ENCODE results near the gene CCDC78.

The CCDC78 gene

DNA sequence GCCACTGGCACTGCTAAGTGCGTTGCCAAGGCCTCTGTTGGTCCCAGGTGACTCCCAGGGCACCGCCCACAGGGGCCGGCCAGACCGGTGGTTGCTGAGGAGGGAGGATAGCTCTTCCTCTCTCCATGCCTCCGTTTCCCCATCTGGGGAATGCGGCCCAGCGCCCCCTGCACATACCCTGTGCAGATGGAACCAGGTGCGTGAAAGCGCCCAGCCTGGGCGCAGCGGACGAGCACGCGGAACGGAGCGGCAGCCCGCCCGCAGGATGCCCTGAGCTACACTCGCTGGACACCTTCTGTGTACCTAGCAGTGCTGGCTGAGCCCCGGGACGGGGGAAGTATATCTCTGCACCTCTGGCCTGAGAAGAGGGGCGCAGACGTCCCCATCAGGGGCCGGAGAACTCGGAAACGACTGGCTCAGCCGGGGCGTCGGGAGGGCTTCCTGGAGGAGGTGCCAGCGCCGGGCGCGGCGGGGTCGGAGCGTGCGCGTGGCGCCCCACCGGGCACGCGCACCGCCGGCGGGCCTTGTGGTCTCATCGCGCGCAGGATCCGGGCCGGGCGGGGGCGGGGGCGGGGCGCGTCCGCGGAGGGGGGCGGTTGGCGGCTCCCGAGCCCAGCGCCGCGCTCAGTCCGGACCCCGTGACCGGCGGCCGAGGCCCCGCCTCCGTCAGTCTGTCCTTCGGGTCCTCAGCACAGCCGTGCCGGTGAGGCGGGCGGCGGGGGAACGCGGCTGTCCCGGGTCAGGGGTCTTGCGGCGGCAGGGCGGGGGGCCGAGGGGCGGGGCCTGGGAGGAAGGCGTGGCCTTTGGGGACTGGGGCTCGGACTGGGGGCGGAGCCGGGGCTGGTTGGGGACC, at the start of gene CCDC78, which contains the start of gene HAGHL:
TSS of gene CCDC78 (minus strand) at position 6 of the 853 bp plus-strand sequence. CDS start 76 bp downstream, outside the sequence.
TSS of gene HAGHL (plus strand) at position 669 of the 853 bp plus-strand sequence. CDS start 404 bp downstream, outside the sequence.
- DNase-seq (ENCODE audit: low spot score), result peak; percentile 41

DNA sequence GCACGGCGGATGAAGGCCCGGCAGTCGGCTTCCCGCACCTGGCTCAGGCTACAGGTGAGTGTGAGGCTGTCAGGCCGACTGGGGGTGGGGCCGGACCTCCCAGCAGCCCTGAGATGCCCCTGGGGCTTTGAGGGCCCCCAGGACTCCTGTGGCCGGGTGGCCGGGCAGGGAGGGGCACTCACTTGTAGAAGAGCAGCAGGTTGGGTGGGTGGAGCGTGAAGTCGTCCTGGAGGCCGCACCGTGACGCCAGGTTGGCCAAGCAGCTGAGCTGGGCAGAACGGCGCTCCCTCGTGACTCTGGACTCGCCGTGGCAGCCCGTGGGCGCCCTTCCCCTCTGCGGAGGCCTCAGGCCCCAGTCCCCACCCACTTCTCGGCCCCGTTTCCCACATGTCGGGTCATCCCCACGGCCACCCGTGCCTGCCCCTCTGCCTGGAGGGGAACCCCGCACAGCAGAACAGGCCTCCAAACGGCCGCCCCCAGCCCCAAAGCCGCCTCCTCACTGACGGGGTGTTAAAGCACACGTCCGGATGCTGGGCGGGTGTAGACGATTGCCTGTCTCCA, 49.1 kb upstream of the CCDC78 start:
- no peak for DNase-seq (ENCODE audit: low spot score)

DNA sequence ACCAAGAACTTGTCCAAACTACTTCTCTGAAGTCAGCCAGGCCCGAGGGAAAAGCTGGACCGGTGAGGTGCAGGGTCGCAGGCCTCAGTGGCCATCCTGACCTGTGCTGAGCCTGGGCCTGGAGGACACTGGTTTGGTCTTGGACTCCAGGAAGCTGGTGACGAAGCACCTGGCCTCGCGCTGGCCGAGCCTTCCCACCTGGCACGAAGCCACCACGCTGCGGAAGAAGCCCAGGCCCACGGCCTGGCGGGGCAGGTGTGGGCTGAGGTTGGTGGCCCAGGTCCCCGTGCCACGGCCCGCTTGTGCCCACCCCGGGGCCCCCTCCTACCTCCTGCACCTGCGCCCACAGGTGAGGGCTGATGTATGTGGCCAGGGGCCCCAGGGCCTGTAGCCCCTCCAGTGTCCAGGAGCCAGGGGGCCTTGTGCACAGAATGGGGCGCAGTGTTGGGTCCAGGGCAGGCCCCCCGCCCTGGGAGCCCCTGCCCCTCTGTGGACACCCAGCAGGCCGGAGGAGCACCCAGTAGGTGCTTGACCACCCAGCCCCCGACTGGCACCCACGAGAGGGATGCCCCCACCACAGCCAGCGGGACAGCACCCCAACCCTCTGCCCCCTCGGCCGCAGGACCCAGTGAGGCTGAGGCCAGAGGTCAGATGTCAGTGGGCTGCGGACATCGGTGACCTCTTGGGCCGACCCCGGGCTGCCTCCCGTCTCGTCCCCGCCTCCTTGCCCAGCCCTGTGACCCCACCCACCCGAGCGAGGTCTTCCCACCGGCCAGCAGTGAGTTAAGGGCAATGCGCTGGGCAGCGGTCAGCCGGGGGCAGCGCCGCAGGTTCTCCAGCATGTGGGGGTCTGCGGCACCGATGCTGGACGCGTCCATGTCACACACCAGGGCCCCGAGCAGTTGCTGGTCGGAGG, 48.1 kb upstream of the CCDC78 start:
- no peak for DNase-seq (ENCODE audit: low spot score)

DNA sequence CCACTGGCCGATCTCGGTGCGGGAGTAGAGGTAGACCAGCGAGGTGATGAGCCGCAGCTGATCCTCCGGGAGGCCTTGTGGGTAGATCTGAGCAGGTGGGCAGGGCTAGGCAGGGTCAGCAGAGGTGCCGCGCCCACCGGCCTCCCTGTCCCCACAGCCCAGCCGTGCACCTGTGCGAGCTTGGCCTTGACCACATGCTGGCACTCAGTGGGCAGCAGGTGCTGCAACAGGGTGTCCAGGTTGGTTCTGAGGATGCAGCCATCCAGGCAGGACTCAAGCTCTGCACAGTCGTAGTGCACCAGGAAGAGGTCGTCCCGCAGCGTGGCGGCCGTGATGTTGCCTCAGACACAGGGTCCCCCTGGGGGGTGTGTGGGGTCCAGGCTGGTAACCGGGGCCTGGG, 46.7 kb upstream of the CCDC78 start:
- DNase-seq (ENCODE audit: low spot score), result no peak

DNA sequence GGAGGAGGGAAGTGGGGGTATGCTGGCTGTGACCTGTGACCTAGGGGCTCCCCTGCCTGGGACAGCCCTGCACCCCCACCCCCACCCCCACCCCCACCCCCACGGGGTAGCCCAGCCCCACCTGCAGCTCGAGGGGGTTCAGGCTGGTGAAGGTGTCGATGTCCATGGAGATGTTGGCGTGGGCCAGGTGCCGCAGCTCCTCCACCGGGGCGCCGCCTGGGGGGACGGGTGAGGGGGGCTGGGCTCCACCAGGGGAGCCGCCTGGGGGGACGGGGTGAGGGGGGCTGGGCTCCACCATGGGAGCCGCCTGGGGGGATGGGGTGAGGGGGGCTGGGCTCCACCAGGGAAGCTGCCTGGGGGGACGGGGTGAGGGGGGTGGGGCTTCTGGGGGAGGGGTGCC, 44.2 kb upstream of the CCDC78 start:
- DNase-seq (ENCODE audit: low spot score), result no peak

DNA sequence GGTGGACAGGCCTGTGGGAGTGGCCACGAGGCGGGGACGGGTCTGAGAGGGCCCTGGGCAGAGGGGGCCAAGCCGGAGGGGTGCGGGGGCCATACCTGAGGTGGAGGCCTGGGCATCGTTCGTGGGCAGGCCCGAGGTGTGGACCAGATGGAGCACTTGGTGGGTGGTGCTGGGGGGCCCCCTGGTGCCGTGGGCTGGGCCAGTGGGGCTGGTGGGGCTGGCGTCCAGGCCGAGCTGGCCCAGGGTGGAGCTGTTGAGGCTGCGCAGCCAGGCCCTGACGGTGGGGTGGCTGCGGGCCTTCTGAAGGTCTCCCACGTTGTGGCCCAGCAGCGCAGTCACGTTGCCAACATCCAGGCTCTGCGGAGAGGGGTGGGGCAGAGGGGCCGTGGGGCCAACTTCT, 43.7 kb upstream of the CCDC78 start:
- DNase-seq (ENCODE audit: low spot score), result no peak

DNA sequence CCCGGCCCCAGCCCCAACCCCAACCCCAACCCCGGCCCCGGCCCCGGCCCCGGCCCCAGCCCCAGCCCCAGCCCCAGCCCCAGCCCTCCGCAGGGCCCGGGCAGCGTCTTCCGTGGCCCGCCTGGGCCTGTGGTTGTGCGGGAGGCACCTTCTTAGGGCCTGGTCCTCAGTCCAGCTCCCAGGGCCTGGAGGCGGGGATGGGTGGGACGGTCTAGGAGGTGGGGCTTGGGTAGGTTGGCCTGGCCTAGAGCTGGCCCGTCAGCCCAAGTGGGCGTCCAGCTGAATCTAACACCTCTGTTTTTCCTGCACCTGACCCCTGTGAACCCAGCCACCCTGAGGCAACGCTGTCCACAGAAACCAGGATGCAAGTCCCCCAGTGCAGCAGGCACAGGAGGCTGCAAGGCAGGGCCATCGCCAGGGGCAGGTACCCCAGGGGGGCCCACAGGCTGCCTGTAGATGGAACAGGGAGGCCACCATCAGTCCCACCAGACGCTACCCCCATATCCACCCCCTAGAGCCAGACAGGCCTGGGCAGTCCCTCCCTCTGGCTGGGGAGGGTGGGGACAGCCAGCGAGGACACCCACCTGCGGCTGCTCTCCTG, 43.0 kb upstream of the CCDC78 start:
- no peak for DNase-seq (ENCODE audit: low spot score)

DNA sequence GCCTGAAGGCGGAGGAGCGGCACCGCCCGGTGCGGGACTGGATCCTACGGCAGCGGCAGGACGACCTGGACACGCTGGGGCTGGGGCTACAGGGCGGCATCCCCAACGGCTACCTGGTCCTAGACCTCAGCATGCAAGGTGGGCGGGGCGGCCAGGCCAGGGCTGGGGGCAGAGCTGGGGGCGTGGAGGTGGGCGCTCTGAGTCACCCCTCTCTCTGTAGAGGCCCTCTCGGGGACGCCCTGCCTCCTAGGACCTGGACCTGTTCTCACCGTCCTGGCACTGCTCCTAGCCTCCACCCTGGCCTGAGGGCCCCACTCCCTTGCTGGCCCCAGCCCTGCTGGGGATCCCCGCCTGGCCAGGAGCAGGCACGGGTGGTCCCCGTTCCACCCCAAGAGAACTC, 42.2 kb upstream of the CCDC78 start:
- no peak for DNase-seq (ENCODE audit: low spot score)

DNA sequence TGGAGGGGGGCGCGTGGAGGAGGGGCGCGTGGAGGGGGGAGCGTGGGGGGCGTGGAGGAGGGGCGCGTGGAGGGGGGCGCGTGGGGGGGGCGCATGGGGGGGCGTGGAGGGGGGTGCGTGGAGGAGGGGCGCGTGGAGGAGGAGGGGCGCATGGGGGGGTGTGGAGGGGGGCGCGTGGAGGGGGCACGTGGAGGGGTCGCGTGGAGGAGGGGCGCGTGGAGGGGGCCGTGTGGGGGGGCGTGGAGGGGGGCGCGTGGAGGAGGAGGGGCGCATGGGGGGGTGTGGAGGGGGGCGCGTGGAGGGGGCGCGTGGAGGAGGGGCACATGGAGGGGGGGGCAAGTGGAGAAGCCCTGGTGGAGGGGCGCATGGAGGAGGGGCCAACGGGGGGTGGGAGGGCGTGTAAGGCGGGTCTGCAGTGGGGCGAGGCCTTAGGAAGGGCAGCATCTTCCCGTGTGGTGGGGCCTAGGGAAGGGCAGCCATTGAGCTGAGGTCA, 41.5 kb upstream of the CCDC78 start:
- DNase-seq (ENCODE audit: low spot score), result no peak

DNA sequence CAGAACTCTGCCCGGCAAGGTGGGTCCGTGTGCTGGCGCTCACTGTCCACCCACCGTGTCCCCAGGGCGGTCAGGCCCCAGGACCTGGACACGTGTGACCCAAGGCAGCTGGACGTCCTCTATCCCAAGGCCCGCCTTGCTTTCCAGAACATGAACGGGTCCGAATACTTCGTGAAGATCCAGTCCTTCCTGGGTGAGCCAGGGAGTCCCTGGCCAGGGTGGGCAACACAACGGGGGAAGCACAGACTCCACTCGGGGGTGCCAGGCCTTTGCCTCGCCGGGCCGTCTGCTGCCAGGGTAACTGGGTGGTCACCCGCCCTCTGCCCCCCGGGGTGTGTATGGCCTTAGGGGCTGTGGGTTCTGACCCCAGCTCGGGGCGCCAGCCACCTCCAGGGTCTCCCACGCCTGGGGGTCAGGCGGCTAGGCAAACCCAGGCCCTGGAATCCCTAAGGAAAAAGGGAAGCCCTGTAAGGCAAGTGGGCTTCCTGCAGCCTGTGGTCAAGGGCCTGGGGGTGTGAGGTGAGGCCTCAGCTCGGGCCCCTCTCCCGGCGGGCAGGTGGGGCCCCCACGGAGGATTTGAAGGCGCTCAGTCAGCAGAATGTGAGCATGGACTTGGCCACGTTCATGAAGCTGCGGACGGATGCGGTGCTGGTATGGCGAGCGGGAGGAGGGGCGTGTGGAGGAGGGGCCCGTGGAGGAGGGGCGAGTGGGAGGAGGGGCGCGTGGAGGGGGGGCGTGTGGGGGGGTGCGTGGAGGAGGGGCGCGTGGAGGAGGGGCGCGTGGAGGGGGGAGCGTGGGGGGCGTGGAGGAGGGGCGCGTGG, 40.8 kb upstream of the CCDC78 start:
- no peak for DNase-seq (ENCODE audit: low spot score)

DNA sequence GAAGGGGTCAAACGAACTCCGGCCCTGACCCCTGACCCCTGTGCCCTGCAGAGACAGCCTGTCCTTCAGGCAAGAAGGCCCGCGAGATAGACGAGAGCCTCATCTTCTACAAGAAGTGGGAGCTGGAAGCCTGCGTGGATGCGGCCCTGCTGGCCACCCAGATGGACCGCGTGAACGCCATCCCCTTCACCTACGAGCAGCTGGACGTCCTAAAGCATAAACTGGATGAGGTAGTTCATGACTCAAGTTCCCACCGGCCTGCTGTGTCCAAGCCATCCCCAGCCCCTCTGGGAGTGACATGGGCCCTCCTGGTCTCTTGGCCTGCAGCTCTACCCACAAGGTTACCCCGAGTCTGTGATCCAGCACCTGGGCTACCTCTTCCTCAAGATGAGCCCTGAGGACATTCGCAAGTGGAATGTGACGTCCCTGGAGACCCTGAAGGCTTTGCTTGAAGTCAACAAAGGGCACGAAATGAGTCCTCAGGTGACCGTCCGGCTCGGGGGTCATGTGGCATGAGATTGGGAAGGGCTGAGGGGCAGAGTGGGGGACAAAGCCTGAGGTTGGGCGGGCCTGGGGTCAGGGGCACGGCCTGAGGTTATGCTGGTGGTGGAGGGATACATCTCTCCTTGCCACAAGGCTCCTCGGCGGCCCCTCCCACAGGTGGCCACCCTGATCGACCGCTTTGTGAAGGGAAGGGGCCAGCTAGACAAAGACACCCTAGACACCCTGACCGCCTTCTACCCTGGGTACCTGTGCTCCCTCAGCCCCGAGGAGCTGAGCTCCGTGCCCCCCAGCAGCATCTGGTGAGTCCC, 40.0 kb upstream of the CCDC78 start:
- no peak for DNase-seq (ENCODE audit: low spot score)

DNA sequence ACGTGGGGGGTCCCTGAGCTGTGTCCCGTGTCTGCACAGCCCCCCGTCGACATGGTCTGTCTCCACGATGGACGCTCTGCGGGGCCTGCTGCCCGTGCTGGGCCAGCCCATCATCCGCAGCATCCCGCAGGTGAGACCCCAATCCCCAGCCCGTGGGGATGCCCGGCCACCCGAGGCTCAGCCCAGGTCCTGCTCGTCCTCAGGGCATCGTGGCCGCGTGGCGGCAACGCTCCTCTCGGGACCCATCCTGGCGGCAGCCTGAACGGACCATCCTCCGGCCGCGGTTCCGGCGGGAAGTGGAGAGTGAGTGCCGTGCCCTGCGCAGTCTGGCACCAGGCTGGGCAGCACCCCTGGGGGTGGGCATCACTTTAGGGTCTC, 39.2 kb upstream of the CCDC78 start:
- DNase-seq (ENCODE audit: low spot score), result no peak

DNA sequence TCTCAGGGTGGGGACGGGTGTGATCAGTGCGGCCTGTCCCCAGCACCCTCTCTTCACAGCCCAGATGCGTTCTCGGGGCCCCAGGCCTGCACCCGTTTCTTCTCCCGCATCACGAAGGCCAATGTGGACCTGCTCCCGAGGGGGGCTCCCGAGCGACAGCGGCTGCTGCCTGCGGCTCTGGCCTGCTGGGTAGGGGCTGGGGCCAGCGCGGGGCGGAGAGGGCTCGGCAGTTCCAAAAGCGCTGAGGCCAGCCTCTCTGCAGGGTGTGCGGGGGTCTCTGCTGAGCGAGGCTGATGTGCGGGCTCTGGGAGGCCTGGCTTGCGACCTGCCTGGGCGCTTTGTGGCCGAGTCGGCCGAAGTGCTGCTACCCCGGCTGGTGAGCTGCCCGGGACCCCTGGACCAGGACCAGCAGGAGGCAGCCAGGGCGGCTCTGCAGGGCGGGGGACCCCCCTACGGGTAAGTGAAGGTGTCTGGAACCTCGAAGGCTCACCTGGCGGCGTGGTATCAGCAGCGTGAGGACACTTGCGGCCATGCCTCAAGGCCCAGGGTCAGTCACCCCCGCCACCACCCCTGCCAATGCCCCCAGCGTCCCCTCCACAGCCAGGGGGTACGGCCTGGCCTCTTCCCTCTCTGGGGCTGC, 38.7 kb upstream of the CCDC78 start:
- DNase-seq (ENCODE audit: low spot score), result no peak

DNA sequence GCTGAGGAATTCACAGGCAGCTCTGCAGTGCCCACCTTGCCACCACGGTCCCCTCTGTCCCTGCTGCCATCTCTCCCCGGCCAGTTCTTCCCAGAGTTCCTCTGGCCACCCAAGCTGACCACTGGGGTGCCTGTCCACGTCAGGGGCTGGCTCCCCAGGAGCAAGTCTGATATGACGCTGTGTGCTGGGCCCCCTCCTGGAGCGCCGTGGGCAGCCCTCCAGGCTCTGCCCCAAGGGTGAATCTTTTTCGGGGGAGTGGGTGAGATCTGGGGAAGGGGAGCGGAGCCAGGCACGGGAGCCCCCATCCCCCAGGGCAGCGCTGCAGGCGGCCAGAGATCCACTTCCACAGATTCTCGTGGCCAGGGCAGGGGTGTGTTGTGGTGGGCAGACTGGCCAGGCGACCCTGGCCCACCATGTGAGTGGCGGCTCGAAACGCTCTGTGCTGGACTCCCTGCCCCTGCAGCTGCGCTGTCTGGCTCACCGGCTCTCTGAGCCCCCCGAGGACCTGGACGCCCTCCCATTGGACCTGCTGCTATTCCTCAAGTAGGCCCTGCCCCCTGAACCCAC, 38.0 kb upstream of the CCDC78 start:
- no peak for DNase-seq (ENCODE audit: low spot score)

DNA sequence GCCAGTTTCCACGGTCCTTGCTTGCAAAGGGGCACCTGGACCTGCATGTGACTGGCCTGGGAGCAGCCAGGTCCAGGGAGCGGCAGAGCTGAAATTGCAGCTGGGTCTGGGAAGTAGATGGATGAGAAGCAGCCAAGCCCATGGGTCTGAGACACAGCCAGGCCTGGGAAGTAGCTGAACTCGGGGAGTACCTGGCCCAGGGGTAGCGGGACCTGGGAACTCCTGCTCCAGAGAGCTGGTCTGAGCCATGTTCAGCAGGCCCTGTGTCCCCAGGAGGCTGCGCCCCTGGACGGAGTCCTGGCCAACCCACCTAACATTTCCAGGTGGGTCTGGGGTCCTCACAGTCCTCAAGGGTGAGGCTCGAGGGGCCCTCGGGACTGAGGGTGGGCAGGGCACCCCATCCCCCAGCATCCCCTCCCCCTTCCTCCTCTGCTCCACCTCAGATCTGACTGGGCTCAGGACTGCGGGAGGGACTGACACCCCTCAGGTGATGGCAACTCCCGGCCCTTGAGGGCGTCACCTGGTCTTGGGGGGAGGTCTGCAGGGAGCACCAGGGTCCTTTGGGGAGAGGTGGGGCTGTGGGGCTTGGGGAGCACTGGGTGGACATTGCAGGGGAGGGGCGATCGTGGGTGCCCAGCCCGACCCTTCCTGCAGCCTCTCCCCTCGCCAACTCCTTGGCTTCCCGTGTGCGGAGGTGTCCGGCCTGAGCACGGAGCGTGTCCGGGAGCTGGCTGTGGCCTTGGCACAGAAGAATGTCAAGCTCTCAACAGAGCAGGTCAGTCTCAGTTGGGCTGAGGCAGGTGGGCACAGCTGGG, 37.3 kb upstream of the CCDC78 start:
- no peak for DNase-seq (ENCODE audit: low spot score)

DNA sequence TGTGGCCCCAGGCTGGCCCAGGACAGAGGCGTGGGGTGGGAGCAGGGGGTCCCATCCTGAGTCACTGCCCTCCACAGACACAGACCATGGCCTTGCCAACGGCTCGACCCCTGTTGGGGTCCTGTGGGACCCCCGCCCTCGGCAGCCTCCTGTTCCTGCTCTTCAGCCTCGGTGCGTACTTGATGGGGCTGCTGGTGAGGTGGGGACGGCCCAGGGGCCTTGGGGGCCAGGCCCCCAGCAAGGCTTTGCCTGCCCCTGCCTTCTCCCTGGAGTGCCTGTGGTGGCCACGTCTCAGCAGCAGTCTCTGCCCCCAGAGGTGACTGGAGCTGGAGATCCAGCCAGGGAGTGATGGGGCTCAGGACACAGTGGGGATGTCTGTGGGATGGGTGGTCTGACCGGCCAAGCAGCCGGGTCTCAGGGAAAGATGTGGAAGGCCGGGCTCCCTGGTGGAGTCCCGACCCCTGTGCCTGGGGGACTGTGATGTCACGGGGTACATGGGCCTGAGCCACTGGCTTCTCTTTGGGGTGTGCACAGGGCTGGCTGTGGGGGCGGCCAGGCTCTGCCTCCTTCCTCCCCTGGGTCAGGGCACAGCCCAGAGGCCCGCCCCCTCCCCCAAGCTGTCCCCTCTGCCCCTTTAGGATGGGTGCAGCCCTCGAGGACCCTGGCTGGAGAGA, 36.5 kb upstream of the CCDC78 start:
- DNase-seq (ENCODE audit: low spot score), result no peak

DNA sequence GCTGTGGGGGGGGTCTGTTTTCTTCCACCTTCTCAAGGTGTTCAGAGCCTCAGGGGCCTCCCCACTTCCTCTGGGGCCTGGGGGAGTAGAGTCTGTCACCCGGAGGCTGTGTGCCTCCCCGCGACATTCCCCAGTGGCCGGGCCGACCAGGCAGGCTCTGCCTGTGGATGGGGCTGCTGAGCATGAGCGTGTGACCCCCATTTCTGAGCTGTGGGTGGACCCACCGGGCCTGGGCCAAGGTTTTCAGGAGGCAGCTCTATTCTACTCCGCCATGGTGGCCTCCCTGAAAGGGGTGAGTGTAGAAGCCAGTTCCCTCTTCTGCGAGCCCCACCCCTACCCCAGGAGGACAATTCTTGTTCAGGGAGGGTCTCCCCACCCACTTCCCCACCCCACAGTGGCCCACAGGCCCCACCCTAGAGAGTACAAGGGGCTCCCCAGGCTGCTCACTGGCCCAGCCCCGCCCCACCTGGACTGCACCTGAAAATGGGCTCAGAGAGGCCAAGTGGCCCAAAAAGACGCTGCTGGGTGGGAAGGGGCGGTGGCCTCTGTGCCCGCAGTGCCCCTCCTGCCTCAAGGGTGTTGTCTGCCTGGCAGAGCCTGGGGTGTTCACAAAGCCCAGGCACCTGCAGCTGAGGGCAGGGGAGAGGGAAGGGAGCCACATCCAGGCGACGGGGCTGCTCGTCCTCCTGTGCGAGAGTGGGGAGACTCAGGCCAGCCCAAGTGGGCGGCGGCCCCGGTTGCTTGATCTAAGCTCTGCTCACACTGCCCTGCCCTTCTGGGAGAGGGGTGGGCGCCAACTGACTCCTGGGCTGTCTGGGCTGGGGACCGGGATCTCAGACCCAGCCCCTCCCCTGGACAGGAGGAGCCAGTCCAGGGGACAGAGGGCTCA, 35.6 kb upstream of the CCDC78 start:
- no peak for DNase-seq (ENCODE audit: low spot score)
